K562 (cell line): ENCODE data around the gene SAP30BP. TPM values are rescaled to one million over a fixed set of nuclear protein-coding genes. Genes with fewer than 3 reads are reported as not detected.

Source experiments
- HDGF ChIP-seq: fragments of 450-650 bp; IDR thresholded peaks from 2 replicates; pipeline ENCODE4 v1.6.1; 2016
- HSF4 ChIP-seq: fragments of 250-450 bp; sonication (Bioruptor Pico); IDR thresholded peaks from 2 replicates; pipeline ENCODE4 v2.1.2; 2022; ENCODE audit warnings: mild to moderate bottlenecking, moderate library complexity, borderline replicate concordance
- MBD2 ChIP-seq: sonication (generic); IDR thresholded peaks from 2 replicates; pipeline ENCODE4 v1.6.1; 2016; ENCODE audit warnings: low read depth, borderline replicate concordance
- MYNN ChIP-seq, 2 experiments: sonication (generic); formaldehyde crosslinking in 1 of 2; IDR thresholded peaks; 2 replicates each; pipeline versions ENCODE4 v1.5.0 to v1.6.1; 2016 to 2020; ENCODE audit warnings: antibody characterized with exemption in 1 of 2, missing genetic modification reagents in 1 of 2
- NBN ChIP-seq: fragments of 450-650 bp; IDR thresholded peaks from 2 replicates; pipeline ENCODE4 v1.6.1; 2016; ENCODE audit warnings: low read depth, mild to moderate bottlenecking
- NFIX ChIP-seq: fragments of 250-450 bp; sonication (Bioruptor Pico); IDR thresholded peaks from 2 replicates; pipeline ENCODE4 v1.4.0; 2020; ENCODE audit warnings: low read depth, mild to moderate bottlenecking, moderate library complexity
- RB1 ChIP-seq: fragments of 450-650 bp; IDR thresholded peaks from 2 replicates; pipeline ENCODE4 v1.6.1; 2017; ENCODE audit warnings: low read depth, mild to moderate bottlenecking
- RHOXF2B ChIP-seq: fragments of 250-450 bp; sonication (Bioruptor Pico); conservative IDR thresholded peaks from 2 replicates; pipeline ENCODE4 v1.5.1; 2021
- SMAD3 ChIP-seq: fragments of 450-650 bp; formaldehyde crosslinking; conservative IDR thresholded peaks from 2 replicates; pipeline ENCODE4 v1.4.0; 2020; ENCODE audit warnings: mild to moderate bottlenecking
- SMARCE1 ChIP-seq: fragments of 450-650 bp; IDR thresholded peaks from 2 replicates; pipeline ENCODE4 v1.7.1; 2016; ENCODE audit warnings: mild to moderate bottlenecking
- SRSF1 ChIP-seq: fragments of 200-400 bp; formaldehyde crosslinking; IDR thresholded peaks from 2 replicates; pipeline ENCODE4 v1.6.1; 2017; ENCODE audit warnings: mild to moderate bottlenecking, low read depth, low read length, moderate library complexity
- TCF7L2 ChIP-seq: fragments of 150-350 bp; IDR thresholded peaks from 2 replicates; pipeline ENCODE4 v1.6.1; 2016; ENCODE audit warnings: low read depth, mild to moderate bottlenecking, low read length, moderate library complexity
- TCFL5 ChIP-seq: fragments of 250-450 bp; sonication (Bioruptor Pico); conservative IDR thresholded peaks from 2 replicates; pipeline ENCODE4 v1.6.1; 2021; ENCODE audit warnings: mild to moderate bottlenecking, moderate library complexity, matching md5 sums
- ZNF146 ChIP-seq: IDR thresholded peaks from one replicate; pipeline ENCODE4 v1.6.1; 2018; ENCODE audit warnings: missing compliant biosample characterization; ENCODE audit not compliant: unreplicated experiment
- ZNF316 ChIP-seq: fragments of 450-650 bp; IDR thresholded peaks from 2 replicates; pipeline ENCODE4 v1.6.1; 2016
- polyA plus RNA-seq, 8 experiments: library from polyadenylated mRNA; depleted of rRNA in 4 of 8; stranded (reverse) in 5 of 8; unstranded in 3 of 8; fragments of >200 nt; fragmentation: Nextera tagmentation in 2 of 8; fragmentation: Illumina TruSeq in 1 of 8; extraction: Ambion mirVana in 2 of 8; extraction: Trizol in 1 of 8; gene quantifications; 2 replicates each; pipeline versions ENCODE4 v1.2.1 to v1.2.3, GENCODE V29; 2011 to 2014; ENCODE audit warnings: inconsistent platforms in 1 of 8, missing spikeins in 1 of 8
- total RNA-seq, 7 experiments: library from RNA; depleted of rRNA in 6 of 7; stranded (reverse); fragments of >200 nt in 6 of 7; fragmentation: Illumina TruSeq in 2 of 7; extraction: Trizol in 2 of 7; gene quantifications; 2 replicates each; pipeline versions ENCODE4 v1.2.1 to v1.2.3, GENCODE V29; 2011 to 2021; ENCODE audit warnings: low replicate concordance in 1 of 7
- TF ChIP-seq, protein P1 (sequence below): fragments of 250-450 bp; sonication (Bioruptor Pico); IDR thresholded peaks from 2 replicates; pipeline ENCODE4 v1.6.1; 2021; ENCODE audit warnings: mild to moderate bottlenecking
- TF ChIP-seq, protein P2 (sequence below): fragments of 450-650 bp; IDR thresholded peaks from 2 replicates; pipeline ENCODE4 v1.6.1; 2017; ENCODE audit warnings: mild to moderate bottlenecking, moderate library complexity
- TF ChIP-seq, protein P3 (sequence below): fragments of 450-650 bp; formaldehyde crosslinking; IDR thresholded peaks from 2 replicates; pipeline ENCODE4 v1.4.0; 2020; ENCODE audit warnings: mild to moderate bottlenecking, moderate library complexity
- TF ChIP-seq, protein P4 (sequence below): fragments of 250-450 bp; sonication (Bioruptor Pico); IDR thresholded peaks from 2 replicates; pipeline ENCODE4 v1.4.0; 2020; ENCODE audit warnings: mild to moderate bottlenecking, moderate library complexity
- TF ChIP-seq, protein P5 (sequence below): fragments of 450-650 bp; IDR thresholded peaks from 2 replicates; pipeline ENCODE4 v1.6.1; 2016; ENCODE audit warnings: borderline replicate concordance

SAP30BP gene
- total and polyA plus RNA-seq, 9 of the 15 experiments (the other 6 are each of a cell fraction or from before 2014, with no cell fraction given) = 45.3 to 154 (median 71.7) TPM

DNA sequence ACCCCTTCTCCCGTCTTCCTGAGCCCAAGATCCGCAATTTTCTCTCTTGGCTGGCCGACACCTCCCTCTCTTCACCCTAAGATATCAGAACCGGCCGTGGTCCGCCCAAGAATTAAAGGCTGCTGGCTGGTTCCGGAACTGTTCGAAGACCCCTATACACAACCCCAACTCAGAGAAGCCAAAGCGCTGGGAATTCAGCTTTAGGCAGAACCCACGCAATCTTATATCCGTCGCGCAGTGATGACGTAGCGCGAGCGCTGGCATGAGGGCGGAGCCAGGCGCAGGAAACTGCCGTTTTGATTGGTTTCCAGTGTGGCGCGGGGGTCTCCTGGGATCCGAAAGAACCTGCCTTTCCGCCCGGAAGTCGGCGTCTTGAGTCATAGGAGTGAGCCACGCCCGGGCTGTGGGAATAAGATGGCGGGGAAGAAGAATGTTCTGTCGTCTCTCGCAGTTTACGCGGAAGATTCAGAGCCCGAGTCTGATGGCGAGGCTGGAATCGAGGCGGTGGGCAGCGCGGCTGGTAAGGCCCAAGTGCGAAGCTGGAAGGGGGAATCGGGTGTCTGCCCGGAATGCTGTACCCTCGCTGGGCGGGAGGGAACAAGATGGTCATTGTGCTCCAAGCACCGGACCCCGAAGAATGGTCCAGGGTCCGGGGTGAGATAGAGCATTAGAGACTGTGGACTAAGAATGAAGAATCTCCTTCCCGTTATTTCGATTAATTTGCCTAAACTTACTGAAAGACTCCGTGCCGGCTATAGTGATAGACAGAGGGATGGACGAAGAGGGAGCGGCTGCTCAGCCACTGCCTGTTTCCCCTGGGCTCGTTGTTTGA, at the start of gene SAP30BP, which contains the start of gene RECQL5 (continued):
- TF ChIP-seq NFIX (CRISPR knock-in tag) (no peak), MYNN (IDR thresholded peaks at IDR 0.05) (no peak), MYNN (CRISPR knock-in tag; IDR thresholded peaks at IDR 0.05) (no peak), ZNF316 (no peak), SMARCE1 (no peak), TCF7L2 (no peak), SRSF1 (no peak), RB1 (peak; percentile 64), RHOXF2B (no peak), NBN (peak; percentile 88), SMAD3 (CRISPR knock-in tag) (no peak), MBD2 (peak; percentile 71), HSF4 (CRISPR knock-in tag) (no peak), TCFL5 (CRISPR knock-in tag) (no peak), HDGF (no peak), ZNF146 (CRISPR knock-in tag) (no peak)
- TF ChIP-seq, protein P1, sequence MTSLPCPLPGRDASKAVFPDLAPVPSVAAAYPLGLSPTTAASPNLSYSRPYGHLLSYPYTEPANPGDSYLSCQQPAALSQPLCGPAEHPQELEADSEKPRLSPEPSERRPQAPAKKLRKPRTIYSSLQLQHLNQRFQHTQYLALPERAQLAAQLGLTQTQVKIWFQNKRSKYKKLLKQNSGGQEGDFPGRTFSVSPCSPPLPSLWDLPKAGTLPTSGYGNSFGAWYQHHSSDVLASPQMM (CRISPR knock-in tag) = no peak
- TF ChIP-seq, protein P2, sequence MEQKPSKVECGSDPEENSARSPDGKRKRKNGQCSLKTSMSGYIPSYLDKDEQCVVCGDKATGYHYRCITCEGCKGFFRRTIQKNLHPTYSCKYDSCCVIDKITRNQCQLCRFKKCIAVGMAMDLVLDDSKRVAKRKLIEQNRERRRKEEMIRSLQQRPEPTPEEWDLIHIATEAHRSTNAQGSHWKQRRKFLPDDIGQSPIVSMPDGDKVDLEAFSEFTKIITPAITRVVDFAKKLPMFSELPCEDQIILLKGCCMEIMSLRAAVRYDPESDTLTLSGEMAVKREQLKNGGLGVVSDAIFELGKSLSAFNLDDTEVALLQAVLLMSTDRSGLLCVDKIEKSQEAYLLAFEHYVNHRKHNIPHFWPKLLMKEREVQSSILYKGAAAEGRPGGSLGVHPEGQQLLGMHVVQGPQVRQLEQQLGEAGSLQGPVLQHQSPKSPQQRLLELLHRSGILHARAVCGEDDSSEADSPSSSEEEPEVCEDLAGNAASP = no peak
- TF ChIP-seq, protein P3, sequence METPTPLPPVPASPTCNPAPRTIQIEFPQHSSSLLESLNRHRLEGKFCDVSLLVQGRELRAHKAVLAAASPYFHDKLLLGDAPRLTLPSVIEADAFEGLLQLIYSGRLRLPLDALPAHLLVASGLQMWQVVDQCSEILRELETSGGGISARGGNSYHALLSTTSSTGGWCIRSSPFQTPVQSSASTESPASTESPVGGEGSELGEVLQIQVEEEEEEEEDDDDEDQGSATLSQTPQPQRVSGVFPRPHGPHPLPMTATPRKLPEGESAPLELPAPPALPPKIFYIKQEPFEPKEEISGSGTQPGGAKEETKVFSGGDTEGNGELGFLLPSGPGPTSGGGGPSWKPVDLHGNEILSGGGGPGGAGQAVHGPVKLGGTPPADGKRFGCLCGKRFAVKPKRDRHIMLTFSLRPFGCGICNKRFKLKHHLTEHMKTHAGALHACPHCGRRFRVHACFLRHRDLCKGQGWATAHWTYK = no peak
- TF ChIP-seq, protein P4, sequence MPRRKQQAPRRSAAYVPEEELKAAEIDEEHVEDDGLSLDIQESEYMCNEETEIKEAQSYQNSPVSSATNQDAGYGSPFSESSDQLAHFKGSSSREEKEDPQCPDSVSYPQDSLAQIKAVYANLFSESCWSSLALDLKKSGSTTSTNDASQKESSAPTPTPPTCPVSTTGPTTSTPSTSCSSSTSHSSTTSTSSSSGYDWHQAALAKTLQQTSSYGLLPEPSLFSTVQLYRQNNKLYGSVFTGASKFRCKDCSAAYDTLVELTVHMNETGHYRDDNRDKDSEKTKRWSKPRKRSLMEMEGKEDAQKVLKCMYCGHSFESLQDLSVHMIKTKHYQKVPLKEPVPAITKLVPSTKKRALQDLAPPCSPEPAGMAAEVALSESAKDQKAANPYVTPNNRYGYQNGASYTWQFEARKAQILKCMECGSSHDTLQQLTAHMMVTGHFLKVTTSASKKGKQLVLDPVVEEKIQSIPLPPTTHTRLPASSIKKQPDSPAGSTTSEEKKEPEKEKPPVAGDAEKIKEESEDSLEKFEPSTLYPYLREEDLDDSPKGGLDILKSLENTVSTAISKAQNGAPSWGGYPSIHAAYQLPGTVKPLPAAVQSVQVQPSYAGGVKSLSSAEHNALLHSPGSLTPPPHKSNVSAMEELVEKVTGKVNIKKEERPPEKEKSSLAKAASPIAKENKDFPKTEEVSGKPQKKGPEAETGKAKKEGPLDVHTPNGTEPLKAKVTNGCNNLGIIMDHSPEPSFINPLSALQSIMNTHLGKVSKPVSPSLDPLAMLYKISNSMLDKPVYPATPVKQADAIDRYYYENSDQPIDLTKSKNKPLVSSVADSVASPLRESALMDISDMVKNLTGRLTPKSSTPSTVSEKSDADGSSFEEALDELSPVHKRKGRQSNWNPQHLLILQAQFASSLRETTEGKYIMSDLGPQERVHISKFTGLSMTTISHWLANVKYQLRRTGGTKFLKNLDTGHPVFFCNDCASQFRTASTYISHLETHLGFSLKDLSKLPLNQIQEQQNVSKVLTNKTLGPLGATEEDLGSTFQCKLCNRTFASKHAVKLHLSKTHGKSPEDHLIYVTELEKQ (CRISPR knock-in tag) = no peak
- TF ChIP-seq, protein P5, sequence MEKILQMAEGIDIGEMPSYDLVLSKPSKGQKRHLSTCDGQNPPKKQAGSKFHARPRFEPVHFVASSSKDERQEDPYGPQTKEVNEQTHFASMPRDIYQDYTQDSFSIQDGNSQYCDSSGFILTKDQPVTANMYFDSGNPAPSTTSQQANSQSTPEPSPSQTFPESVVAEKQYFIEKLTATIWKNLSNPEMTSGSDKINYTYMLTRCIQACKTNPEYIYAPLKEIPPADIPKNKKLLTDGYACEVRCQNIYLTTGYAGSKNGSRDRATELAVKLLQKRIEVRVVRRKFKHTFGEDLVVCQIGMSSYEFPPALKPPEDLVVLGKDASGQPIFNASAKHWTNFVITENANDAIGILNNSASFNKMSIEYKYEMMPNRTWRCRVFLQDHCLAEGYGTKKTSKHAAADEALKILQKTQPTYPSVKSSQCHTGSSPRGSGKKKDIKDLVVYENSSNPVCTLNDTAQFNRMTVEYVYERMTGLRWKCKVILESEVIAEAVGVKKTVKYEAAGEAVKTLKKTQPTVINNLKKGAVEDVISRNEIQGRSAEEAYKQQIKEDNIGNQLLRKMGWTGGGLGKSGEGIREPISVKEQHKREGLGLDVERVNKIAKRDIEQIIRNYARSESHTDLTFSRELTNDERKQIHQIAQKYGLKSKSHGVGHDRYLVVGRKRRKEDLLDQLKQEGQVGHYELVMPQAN = peak; percentile 85
